Heart right ventricle (tissue), 16 donors: ENCODE results near the gene CLEC10A. TPM values are rescaled to one million over a fixed set of nuclear protein-coding genes. Genes with fewer than 3 reads are reported as not detected.
"Not testable (repeated sequence)": the region's sequence is repeated elsewhere in the genome, so short reads cannot be mapped to it uniquely, and the experiment has no call there.

Experiments used
- ATAC-seq, 8 donors: fragments of 200-7000 bp; cut with Tn5 transposase; one replicate each; pipeline ENCODE4 v1.9.1; 2020; ENCODE audit warnings: mild to moderate bottlenecking in 8 of 8, moderate library complexity in 8 of 8, moderate number of reproducible peaks in 1 of 8
- DNase-seq, 2 donors: peaks; one replicate each; pipeline ENCODE4 v3.0.0-alpha.2; 2020
- H3K27ac ChIP-seq, 10 donors: fragments of 200-600 bp; sonication (generic) in 2 of 10; one replicate each; pipeline versions ENCODE4 v1.5.0 to v1.8.0; 2020 to 2022; ENCODE audit warnings: mild to moderate bottlenecking in 3 of 10
- H3K27me3 ChIP-seq, 7 donors: fragments of 200-600 bp; one replicate each; pipeline ENCODE4 v1.8.0; 2021 to 2022; ENCODE audit warnings: mild to moderate bottlenecking in 2 of 7
- H3K36me3 ChIP-seq, 9 donors: fragments of 200-600 bp; sonication (generic) in 1 of 9; one replicate each; pipeline versions ENCODE4 v1.5.0 to v1.8.0; 2020 to 2022; ENCODE audit warnings: mild to moderate bottlenecking in 2 of 9
- H3K4me1 ChIP-seq, 9 donors: fragments of 200-600 bp; sonication (generic) in 1 of 9; one replicate each; pipeline versions ENCODE4 v1.5.0 to v1.8.0; 2020 to 2022; ENCODE audit warnings: mild to moderate bottlenecking in 4 of 9
- H3K4me3 ChIP-seq, 10 donors: fragments of 200-600 bp; sonication (generic) in 2 of 10; one replicate each; pipeline versions ENCODE4 v1.5.0 to v1.8.0; 2020 to 2022; ENCODE audit warnings: mild to moderate bottlenecking in 7 of 10, moderate library complexity in 2 of 10
- H3K9me3 ChIP-seq, 11 donors: fragments of 200-600 bp in 10 of 11; sonication (generic) in 2 of 11; one replicate each; pipeline versions ENCODE4 v1.5.0 to v1.8.0; 2013 to 2022; ENCODE audit warnings: mild to moderate bottlenecking in 2 of 11, control low read depth in 1 of 11, moderate library complexity in 1 of 11
- CTCF ChIP-seq, 9 donors: fragments of 200-600 bp; sonication (generic) in 2 of 9; IDR thresholded peaks; one replicate each; pipeline versions ENCODE4 v1.5.0 to v1.8.0; 2021 to 2022; ENCODE audit warnings: antibody characterized with exemption in 9 of 9, mild to moderate bottlenecking in 5 of 9, moderate library complexity in 1 of 9
- WGBS, 2 donors: extraction: QIAGEN DNeasy Blood & Tissue Kit; methylation state at CpG; one replicate each; pipeline ENCODE4 v1.1.7; 2013; ENCODE audit warnings: inconsistent platforms in 1 of 2; 5-methylcytosine and 5-hydroxymethylcytosine counted together
- intact Hi-C, 10 donors: fragments of 100-400 bp; cut with DNase I; formaldehyde crosslinking; loops; one replicate each; pipeline versions ENCODE4 v1.11.1 to v1.14.2; 2022
- polyA plus RNA-seq, 2 donors: library from polyadenylated mRNA; stranded (reverse); fragments of 200-250 nt; gene quantifications; one replicate each; pipeline ENCODE4 v1.2.3, GENCODE V29; 2013
- total RNA-seq, 10 donors: library from RNA; stranded (reverse); fragmentation: NEBNext Ultra II Directional in 3 of 10; extraction: Animal tissue kit (Norgen Biotek cat#: 25700) in 3 of 10; gene quantifications; one replicate each; pipeline versions ENCODE4 v1.2.1 to v1.2.4, GENCODE V29; 2021 to 2023
- donor health status: Arrhythmogenic right ventricular cardiomyopathy.
- donor health status: ischemic (EF 13 %, LVEDD 7.1; RV severe dilation, severe dysfunction).
- donor health status: healthy with polysubstance abuse.
- donor health status: DM: no; HTN: yes; CAD: no.
- donor health status: DM: no; HTN: no; CAD: no.
- donor health status: ischemic (EF 25% LVEDD 6.9; RV normal size, moderate dysfunction).
- donor health status: ischemic (EF 25% LVEDD 5.7; RV mildly dilated, moderate dysfunction).
- donor health status: healthy.
- donor health status: DM: yes; HTN: yes; CAD: no.
- donor health status: Ischemic cardiomyopathy.
- donor health status: ischemic (EF 35%, LVEDD 5.7; RV mildly dilated, moderate dysfunction).
- donor health status: nonischemic (EF 11% LVEDD 7.7; RV severe dilation, severe dysfunction).
- donor health status: DM: yes; HTN: yes; CAD: no.
- donor health status: PGD.
- donor health status: ischemic (EF 29% LVEDD 5.4; RV normal size, mild dysfunction).
- donor health status: nonischemic (EF 23%, LVEDD 6.1; RV moderate dilation, normal function).

Gene CLEC10A
- total and polyA plus RNA-seq, 12 donors: 1.4 to 26.3 (median 2.3) TPM

GRCh38 chr17:7048968-7049367 lies 31.1 kb downstream of the CLEC10A start:
- no peaks in the 10 kb centered on the region for H3K36me3 ChIP-seq
- no peak overlapping the region for H3K27ac ChIP-seq
- no peak overlapping the region for H3K4me3 ChIP-seq
- no peak for DNase-seq
- H3K27me3 ChIP-seq: peaks cover 0 to 36% (median 10%) of the 10 kb centered on the region in 7 donors
- intact Hi-C loops: loop anchor here in 5 of 10 donors (5.0 to 10.0 kb wide), 3 partner anchors 246 to 256 kb away; partner anchors contain the start of genes YBX2 (in 2 of the 5) and EIF5A (in 1 of the 5)
- WGBS, 2 donors: 67 to 75% methylated on average over 6 of the region's 6 CpGs
- H3K4me1 ChIP-seq: peaks cover under 1 to 22% (median 15%) of the 10 kb centered on the region in 9 donors
- TF ChIP-seq CTCF (IDR thresholded peaks at IDR 0.05): no peak
- no peak for ATAC-seq
- H3K9me3 ChIP-seq: no peaks in the 10 kb centered on the region

DNA sequence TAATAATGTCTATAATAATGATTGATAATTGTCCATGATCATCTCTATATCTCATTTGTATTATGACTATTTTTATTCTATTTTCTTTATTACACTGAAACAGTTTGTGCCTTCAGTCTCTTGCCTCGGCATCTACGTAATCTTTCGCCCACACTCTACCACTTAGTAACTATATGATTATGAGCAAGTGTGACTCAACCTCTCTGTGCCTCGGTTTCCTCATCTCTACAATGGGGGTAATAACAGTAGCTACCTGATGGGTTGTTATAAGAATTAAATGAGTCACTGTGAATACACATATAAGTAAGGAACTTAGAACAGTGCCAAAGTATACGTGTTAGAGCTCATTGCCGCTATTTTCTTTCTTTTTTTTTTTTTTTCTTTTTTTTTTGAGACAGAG lies 32.5 kb downstream of the CLEC10A start:
- Histone ChIP-seq H3K27ac (no peak overlapping the region), H3K36me3 (no peaks in the 10 kb centered on the region), H3K4me1 (peaks cover 9 to 36% (median 29%) of the 10 kb centered on the region in 9 donors), H3K27me3 (peaks cover 5 to 50% (median 24%) of the 10 kb centered on the region in 7 donors), H3K9me3 (no peaks in the 10 kb centered on the region), H3K4me3 (no peak overlapping the region)
- 86 to 88% methylated on average over 6 of the region's 6 CpGs for WGBS, 2 donors
- TF ChIP-seq CTCF (IDR thresholded peaks at IDR 0.05): no peak
- intact Hi-C loops: loop anchor here in 5 of 10 donors (5.0 to 10.0 kb wide), 3 partner anchors 247 to 257 kb away; partner anchors contain the start of genes YBX2 (in 2 of the 5) and EIF5A (in 1 of the 5)
- ATAC-seq: no peak
- no peak for DNase-seq

DNA sequence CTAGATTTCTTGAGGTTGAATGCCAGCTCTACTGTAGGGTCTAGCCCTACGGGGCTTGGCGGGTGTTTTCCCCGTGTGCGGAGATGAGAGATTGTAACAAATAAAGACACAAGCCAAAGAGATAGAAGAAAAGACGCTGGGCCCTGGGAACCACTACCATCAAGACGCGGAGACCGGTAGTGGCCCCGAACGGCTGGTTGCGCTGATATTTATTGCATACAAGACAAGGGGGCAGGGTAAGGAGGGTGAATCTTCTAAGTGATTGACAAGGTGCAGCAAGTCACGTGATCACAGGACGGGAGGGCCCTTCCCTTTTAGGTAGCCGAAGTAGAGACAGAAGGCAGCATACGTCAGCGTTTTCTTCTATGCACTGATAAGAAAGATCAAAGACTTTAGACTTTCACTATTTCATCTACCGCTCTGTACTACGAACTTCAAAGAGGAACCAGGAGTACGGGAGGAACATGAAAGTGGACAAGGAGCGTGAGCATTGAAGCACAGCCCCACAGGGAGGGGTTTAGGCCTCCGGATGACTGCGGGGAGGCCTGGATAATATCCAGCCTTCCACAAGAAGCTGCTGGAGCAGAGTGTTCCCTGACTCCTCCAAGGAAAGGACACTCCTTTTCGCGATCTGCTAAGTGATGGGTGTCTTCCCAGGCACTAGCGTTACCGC lies 33.2 kb downstream of the CLEC10A start:
- WGBS, 2 donors: 11 to 19% methylated on average over 26 of the region's 26 CpGs
- not testable (repeated sequence) for H3K36me3 ChIP-seq, DNase-seq, H3K9me3 ChIP-seq, ATAC-seq
- intact Hi-C loops: loop anchor here in 6 of 10 donors (1.0 to 10.0 kb wide), 4 partner anchors 89 to 258 kb away; partner anchors contain the start of genes YBX2 (in 2 of the 6) and EIF5A (in 1 of the 6)
- H3K4me1 ChIP-seq: peaks cover 9 to 43% (median 36%) of the 10 kb centered on the region in 9 donors
- H3K27me3 ChIP-seq: peaks cover 5 to 57% (median 32%) of the 10 kb centered on the region in 7 donors
- peak overlapping the region in 7 of 10 donors; percentile 15 to 37 (median 31) for H3K4me3 ChIP-seq
- H3K27ac ChIP-seq: peak overlapping the region in 1 of 10 donors; percentile 45

- Histone ChIP-seq H3K4me3 (peak overlapping the region in 7 of 10 donors; percentile 15 to 37 (median 31)), H3K36me3 (no peaks in the 10 kb centered on the region), H3K9me3 (no peaks in the 10 kb centered on the region), H3K4me1 (peaks cover 9 to 44% (median 37%) of the 10 kb centered on the region in 9 donors), H3K27me3 (peaks cover 5 to 63% (median 33%) of the 10 kb centered on the region in 7 donors), H3K27ac (peak overlapping the region in 1 of 10 donors; percentile 45)
- 12 to 25% methylated on average over 15 of the region's 15 CpGs for WGBS, 2 donors
- intact Hi-C loops: loop anchor here in 6 of 10 donors (1.0 to 10.0 kb wide), 4 partner anchors 90 to 259 kb away; partner anchors contain the start of genes YBX2 (in 2 of the 6) and EIF5A (in 1 of the 6)
- no peak for DNase-seq
- TF ChIP-seq CTCF (IDR thresholded peaks at IDR 0.05): peak in 1 of 9 donors; percentile 24
- peak in 2 of 8 donors; percentile 4 to 12 for ATAC-seq
Observed at GRCh38 chr17:7046127-7046724, 33.8 kb downstream of the CLEC10A start.
